ENCODE measurements around the gene S100A10.

GRCh38 chr1:151967091-151967490 lies 26.6 kb downstream of the S100A10 start:
- TF ChIP-seq ZNF274 (IDR thresholded peaks at IDR 0.05; ENCODE audit: low read depth, low read length), result no peak
- TF ChIP-seq SUZ12 (IDR thresholded peaks at IDR 0.05; ENCODE audit: extremely low read depth, insufficient read depth, insufficient read length), result no peak
- TF ChIP-seq YY1 (IDR thresholded peaks at IDR 0.05; ENCODE audit: insufficient read depth, insufficient read length), result no peak

All from NT2/D1 (cell line).